Prostate gland (tissue), 2 donors: ENCODE results near the gene PSME1.

Experiments used
- CTCF ChIP-seq, 4 experiments: fragments of 200-600 bp in 2 of 4; fragments of 450-650 bp in 2 of 4; sonication (generic) in 2 of 4; IDR thresholded peaks; 1 replicate in 3 of 4; 2 replicates in 1 of 4; pipeline ENCODE4 v1.5.1; 2016 to 2019; ENCODE audit warnings: antibody characterized with exemption in 4 of 4, mild to moderate bottlenecking in 2 of 4, moderate library complexity in 2 of 4
- POLR2A ChIP-seq: fragments of 450-650 bp; IDR thresholded peaks from one replicate; pipeline ENCODE4 v1.6.1; 2016; ENCODE audit warnings: antibody characterized with exemption, mild to moderate bottlenecking
- POLR2AphosphoS5 ChIP-seq: sonication (generic); formaldehyde crosslinking; IDR thresholded peaks from one replicate; pipeline ENCODE4 v1.6.1; 2017; ENCODE audit warnings: antibody characterized with exemption

GRCh38 chr14:24167469-24168114 lies 31.6 kb downstream of the PSME1 start:
- TF ChIP-seq POLR2A (no peak), POLR2AphosphoS5 (no peak), CTCF (IDR thresholded peaks at IDR 0.05) (no peak)
